Pancreas (tissue), 10 donors: ENCODE measurements around the gene MBNL3. TPM values are rescaled to one million over a fixed set of nuclear protein-coding genes. Genes with fewer than 3 reads are reported as not detected.

Experiments used
- ATAC-seq, 4 donors: fragments of 200-7000 bp; cut with Tn5 transposase; one replicate each; pipeline versions ENCODE4 v1.8.0 to v1.9.1; 2020; ENCODE audit warnings: mild to moderate bottlenecking in 4 of 4, moderate library complexity in 4 of 4
- DNase-seq, 6 donors: peaks; one replicate each; pipeline ENCODE4 v3.0.0-alpha.2; 2020
- FAIRE-seq: peaks from 2 replicates; lab custom pipeline; 2012; peaks lifted over from hg19 to GRCh38; lab: Jason Lieb, UNC
- H3K27ac ChIP-seq, 4 donors: fragments of 200-600 bp; sonication (generic); 1 replicate in 3 of 4; 2 replicates in 1 of 4; pipeline versions ENCODE4 v1.5.0 to v1.8.0; 2020
- H3K27me3 ChIP-seq, 4 donors: fragments of 200-600 bp; one replicate each; pipeline ENCODE4 v1.8.0; 2021
- H3K36me3 ChIP-seq, 3 donors: fragments of 200-600 bp; sonication (generic) in 1 of 3; one replicate each; pipeline versions ENCODE4 v1.5.0 to v1.8.0; 2020 to 2021
- H3K4me1 ChIP-seq, 3 donors: fragments of 200-600 bp; one replicate each; pipeline ENCODE4 v1.8.0; 2021
- H3K4me3 ChIP-seq, 4 donors: fragments of 200-600 bp; sonication (generic) in 2 of 4; one replicate each; pipeline versions ENCODE4 v1.5.0 to v1.8.0; 2020 to 2021
- H3K9me3 ChIP-seq, 4 donors: fragments of 200-600 bp; one replicate each; pipeline ENCODE4 v1.8.0; 2021
- CTCF ChIP-seq, 4 donors: fragments of 200-600 bp; sonication (generic) in 3 of 4; IDR thresholded peaks; one replicate each; pipeline versions ENCODE4 v1.5.0 to v1.8.0; 2021; ENCODE audit warnings: antibody characterized with exemption in 4 of 4
- WGBS, 2 donors: extraction: QIAGEN DNeasy Blood & Tissue Kit; methylation state at CpG; one replicate each; pipeline ENCODE4 v1.1.7; 2013; 5-methylcytosine and 5-hydroxymethylcytosine counted together
- intact Hi-C, 3 donors: fragments of 100-400 bp; cut with DNase I; formaldehyde crosslinking; loops; one replicate each; pipeline versions ENCODE4 v1.11.1 to v1.14.2; 2022
- polyA plus RNA-seq, 2 donors: library from polyadenylated mRNA; stranded (reverse); fragments of 200-250 nt; gene quantifications; one replicate each; pipeline ENCODE4 v1.2.3, GENCODE V29; 2013
- total RNA-seq, 6 donors: library from RNA; stranded (reverse); fragmentation: NEBNext Ultra II Directional in 4 of 6; extraction: Animal tissue kit (Norgen Biotek cat#: 25700) in 4 of 6; gene quantifications; one replicate each; pipeline versions ENCODE4 v1.2.1 to v1.2.4, GENCODE V29; 2021 to 2023
- donor health status: healthy with polysubstance abuse.
- donor health status: DM: no; HTN: no; CAD: no; lungs with moderate emphysema.
- donor health status: DM: no; HTN: no; CAD: no.
- donor health status: control.
- donor health status: control.
- donor health status: Bipolar disorder and iron deficiency.
- donor health status: DM: yes; HTN: yes; CAD: no.
- donor health status: DM: no; HTN: no; CAD: no.
- donor health status: DM: no; HTN: no; CAD: no.
- donor health status: DM: yes; HTN: yes; CAD: no.

The MBNL3 gene
- total and polyA plus RNA-seq, 8 donors: 1.2 to 15.7 (median 11.3) TPM

DNA sequence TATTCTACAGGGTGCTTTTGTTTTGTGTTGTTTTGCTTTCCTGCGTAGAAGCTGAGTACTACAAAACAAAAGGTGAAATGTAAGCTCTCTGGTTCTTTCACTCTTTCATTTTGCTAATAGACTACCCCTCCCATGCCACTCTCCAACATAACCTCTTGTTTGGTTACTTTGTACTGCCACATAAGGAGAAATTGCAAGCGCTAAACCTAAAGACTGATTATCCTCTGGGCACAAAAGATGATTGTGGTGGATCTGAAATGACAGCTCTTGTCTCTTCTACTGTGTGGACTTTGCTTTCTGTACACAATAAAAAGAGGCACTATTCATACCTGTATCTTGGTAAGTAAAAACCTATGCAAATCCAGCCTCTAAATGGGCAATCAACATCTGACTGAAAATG is 5.3 kb downstream of the MBNL3 start:
- H3K27ac ChIP-seq: peak overlapping the region in 2 of 4 donors; percentile 0 to 29
- H3K36me3 ChIP-seq: no peaks in the 10 kb centered on the region
- H3K9me3 ChIP-seq: no peaks in the 10 kb centered on the region
- DNase-seq: no peak
- H3K4me1 ChIP-seq: peaks cover 0 to 26% (median 14%) of the 10 kb centered on the region in 3 donors
- no peak for FAIRE-seq
- H3K27me3 ChIP-seq: peaks cover 0 to 5% (median 1%) of the 10 kb centered on the region in 4 donors
- 37 to 44% methylated on average over 2 of the region's 2 CpGs for WGBS, 2 donors
- no peak for TF ChIP-seq CTCF (IDR thresholded peaks at IDR 0.05)
- no peak overlapping the region for H3K4me3 ChIP-seq
- intact Hi-C loops: no loop called here
- no peak for ATAC-seq

DNA sequence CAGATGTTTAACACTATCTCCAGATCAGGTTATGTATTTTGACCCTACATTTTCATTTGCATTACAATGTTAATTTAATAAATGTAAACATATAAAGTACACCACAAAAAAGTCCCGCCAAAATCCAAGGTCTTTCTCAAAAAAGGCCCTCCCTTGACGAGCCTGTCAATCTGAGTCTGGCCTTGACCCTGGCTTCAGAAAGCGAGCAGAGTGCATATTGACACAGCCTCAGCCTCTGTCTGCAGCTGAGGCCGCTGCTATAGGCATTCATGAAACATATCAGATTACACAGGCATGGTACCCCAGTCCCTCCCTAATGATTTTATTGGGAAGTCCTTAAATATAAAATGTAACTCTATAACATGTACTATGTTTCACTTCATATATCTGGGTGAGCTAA is 6.2 kb downstream of the MBNL3 start:
- H3K36me3 ChIP-seq: no peaks in the 10 kb centered on the region
- FAIRE-seq: no peak
- no peak for DNase-seq
- intact Hi-C loops: no loop called here
- peaks cover 0 to 26% (median 14%) of the 10 kb centered on the region in 3 donors for H3K4me1 ChIP-seq
- peak overlapping the region in 1 of 4 donors; percentile 10 for H3K27ac ChIP-seq
- peak in 1 of 4 donors; percentile 19 for ATAC-seq
- H3K4me3 ChIP-seq: no peak overlapping the region
- peaks cover 0 to 3% (median 0%) of the 10 kb centered on the region in 4 donors for H3K27me3 ChIP-seq
- WGBS, 2 donors: 28 to 39% methylated on average over 4 of the region's 4 CpGs
- no peak for TF ChIP-seq CTCF (IDR thresholded peaks at IDR 0.05)
- no peaks in the 10 kb centered on the region for H3K9me3 ChIP-seq

DNA sequence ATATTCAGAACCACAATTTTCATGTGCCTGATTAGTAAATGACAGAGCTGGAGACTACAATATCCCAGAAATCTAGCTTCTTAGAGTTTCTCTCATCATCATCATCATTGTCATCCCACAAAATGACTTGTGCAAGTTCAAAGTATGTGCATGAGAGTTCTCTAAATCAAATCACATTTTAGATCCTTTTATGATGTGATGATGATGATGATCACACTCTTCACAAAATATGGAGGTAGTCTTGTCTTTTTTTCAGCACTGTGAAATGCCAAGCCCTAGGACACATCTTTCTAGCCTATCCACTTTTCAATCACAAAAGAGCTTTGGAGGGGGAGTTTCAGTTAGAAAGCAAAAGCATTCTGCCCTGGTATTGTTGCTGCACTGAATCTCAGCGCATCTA is 7.4 kb downstream of the MBNL3 start:
- H3K36me3 ChIP-seq: no peaks in the 10 kb centered on the region
- H3K27me3 ChIP-seq: peaks cover 0 to 3% (median 0%) of the 10 kb centered on the region in 4 donors
- TF ChIP-seq CTCF (IDR thresholded peaks at IDR 0.05): no peak
- intact Hi-C loops: no loop called here
- H3K9me3 ChIP-seq: no peaks in the 10 kb centered on the region
- peak overlapping the region in 2 of 4 donors; percentile 63 to 83 for H3K27ac ChIP-seq
- 0 to 62% methylated on average over 1 of the region's 1 CpG for WGBS, 2 donors
- FAIRE-seq (no peak), DNase-seq (no peak), ATAC-seq (no peak)
- H3K4me1 ChIP-seq: peaks cover 0 to 26% (median 14%) of the 10 kb centered on the region in 3 donors
- no peak overlapping the region for H3K4me3 ChIP-seq

- peak; percentile 55 to 82 (median 76) for ATAC-seq
- Histone ChIP-seq H3K9me3 (no peaks in the 10 kb centered on the region), H3K4me1 (peaks cover 0 to 26% (median 14%) of the 10 kb centered on the region in 3 donors), H3K36me3 (no peaks in the 10 kb centered on the region), H3K4me3 (peak overlapping the region in 2 of 4 donors; percentile 15 to 22), H3K27me3 (peaks cover 0 to 3% (median 0%) of the 10 kb centered on the region in 4 donors), H3K27ac (peak overlapping the region; percentile 24 to 83 (median 54))
- no peak for TF ChIP-seq CTCF (IDR thresholded peaks at IDR 0.05)
- peak in 3 of 6 donors; percentile 31 to 44 (median 41) for DNase-seq
- FAIRE-seq: no peak
- intact Hi-C loops: no loop called here
- WGBS, 2 donors: 1 to 10% methylated on average over 6 of the region's 6 CpGs
These were observed 8.1 kb downstream of the MBNL3 start for GRCh38 chrX:132480581-132481203.
